Left lung (tissue), 14 donors: Measurements from ENCODE around the gene GLCCI1. TPM values are rescaled to one million over a fixed set of nuclear protein-coding genes. Genes with fewer than 3 reads are reported as not detected.

Experiments used
- ATAC-seq: fragments of 200-7000 bp; cut with Tn5 transposase; one replicate; pipeline ENCODE4 v1.9.1; 2020; ENCODE audit warnings: moderate library complexity
- DNase-seq, 4 donors: peaks; one replicate each; pipeline ENCODE4 v3.0.0-alpha.2; 2013 to 2020
- H3K27ac ChIP-seq, 2 donors: fragments of 200-600 bp; sonication (generic) in 1 of 2; one replicate each; pipeline versions ENCODE4 v1.5.0 to v1.8.0; 2020 to 2021
- H3K27me3 ChIP-seq, 2 donors: fragments of 200-600 bp; sonication (generic) in 1 of 2; one replicate each; pipeline versions ENCODE4 v1.5.0 to v1.8.0; 2020 to 2021
- H3K36me3 ChIP-seq, 2 donors: fragments of 200-600 bp; sonication (generic) in 1 of 2; one replicate each; pipeline versions ENCODE4 v1.5.0 to v1.8.0; 2020 to 2021
- H3K4me1 ChIP-seq, 2 donors: fragments of 200-600 bp; one replicate each; pipeline ENCODE4 v1.8.0; 2021
- H3K4me3 ChIP-seq, 2 donors: fragments of 200-600 bp; sonication (generic) in 1 of 2; one replicate each; pipeline versions ENCODE4 v1.5.0 to v1.8.0; 2020 to 2021; ENCODE audit warnings: mild to moderate bottlenecking in 1 of 2
- H3K9me3 ChIP-seq, 2 donors: fragments of 200-600 bp; sonication (generic) in 1 of 2; one replicate each; pipeline versions ENCODE4 v1.5.0 to v1.8.0; 2020 to 2021
- CTCF ChIP-seq, 2 donors: fragments of 200-600 bp; sonication (generic) in 1 of 2; IDR thresholded peaks; one replicate each; pipeline versions ENCODE4 v1.5.0 to v1.8.0; 2021; ENCODE audit warnings: antibody characterized with exemption in 2 of 2
- intact Hi-C, 2 donors: fragments of 100-400 bp; cut with DNase I; formaldehyde crosslinking; loops; one replicate each; pipeline versions ENCODE4 v1.11.2 to v1.14.2; 2022
- long read RNA-seq, 12 donors: library from polyadenylated mRNA in 2 of 12; unstranded in 2 of 12; transcript quantifications; one replicate each; pipeline ENCODE4 v2.0.0 and lab custom pipeline, GENCODE V29; 2019 to 2026
- polyA plus RNA-seq, 6 donors: library from polyadenylated mRNA; unstranded; fragments of 120-200 nt; gene quantifications; one replicate each; pipeline ENCODE4 v1.2.1, GENCODE V29; 2013; ENCODE audit not compliant: insufficient read length in 6 of 6
- total RNA-seq, 2 donors: library from RNA; stranded (reverse); fragmentation: NEBNext Ultra II Directional; extraction: Animal tissue kit (Norgen Biotek cat#: 25700); gene quantifications; one replicate each; pipeline ENCODE4 v1.2.1, GENCODE V29; 2021
- donor health status: DM: no; HTN: yes; CAD: no.
- donor health status: DM: no; HTN: no; CAD: no.

Gene GLCCI1
- total RNA-seq (10 to 100 TPM; 25.4 to 42.6 TPM), polyA plus RNA-seq (10 to 100 TPM; 31.3 to 45.2 (median 37.1) TPM)
- long read RNA-seq, donor 1, full-length matches to known transcripts: 4 of 4 reads
- long read RNA-seq, donor 1, partial matches to known transcripts: 0 of 4 reads
- long read RNA-seq, donor 1, other reads (novel, unspliced or antisense): 0 of 4 reads
- long read RNA-seq, donor 2, full-length matches to known transcripts: 2 of 2 reads
- long read RNA-seq, donor 2, partial matches to known transcripts: 0 of 2 reads
- long read RNA-seq, donor 2, other reads (novel, unspliced or antisense): 0 of 2 reads
- long read RNA-seq, donor 3, partial matches to known transcripts: 0 of 1 reads
- long read RNA-seq, donor 3, other reads (novel, unspliced or antisense): 0 of 1 reads
- long read RNA-seq, donor 4, partial matches to known transcripts: 0 of 3 reads
- long read RNA-seq, donor 4, other reads (novel, unspliced or antisense): 3 of 3 reads
- long read RNA-seq, donor 5: 0 reads
- long read RNA-seq, donor 6, full-length matches to known transcripts: 3 of 3 reads
- long read RNA-seq, donor 6, partial matches to known transcripts: 0 of 3 reads
- long read RNA-seq, donor 6, other reads (novel, unspliced or antisense): 0 of 3 reads
- long read RNA-seq, donor 7: 0 reads
- long read RNA-seq, donor 8: 0 reads
- long read RNA-seq, donor 9: 0 reads
- long read RNA-seq, donor 10, partial matches to known transcripts: 0 of 2 reads
- long read RNA-seq, donor 10, other reads (novel, unspliced or antisense): 2 of 2 reads
- long read RNA-seq, donor 11, partial matches to known transcripts: 0 of 2 reads
- long read RNA-seq, donor 11, other reads (novel, unspliced or antisense): 0 of 2 reads
- long read RNA-seq, donor 12: 0 reads

DNA sequence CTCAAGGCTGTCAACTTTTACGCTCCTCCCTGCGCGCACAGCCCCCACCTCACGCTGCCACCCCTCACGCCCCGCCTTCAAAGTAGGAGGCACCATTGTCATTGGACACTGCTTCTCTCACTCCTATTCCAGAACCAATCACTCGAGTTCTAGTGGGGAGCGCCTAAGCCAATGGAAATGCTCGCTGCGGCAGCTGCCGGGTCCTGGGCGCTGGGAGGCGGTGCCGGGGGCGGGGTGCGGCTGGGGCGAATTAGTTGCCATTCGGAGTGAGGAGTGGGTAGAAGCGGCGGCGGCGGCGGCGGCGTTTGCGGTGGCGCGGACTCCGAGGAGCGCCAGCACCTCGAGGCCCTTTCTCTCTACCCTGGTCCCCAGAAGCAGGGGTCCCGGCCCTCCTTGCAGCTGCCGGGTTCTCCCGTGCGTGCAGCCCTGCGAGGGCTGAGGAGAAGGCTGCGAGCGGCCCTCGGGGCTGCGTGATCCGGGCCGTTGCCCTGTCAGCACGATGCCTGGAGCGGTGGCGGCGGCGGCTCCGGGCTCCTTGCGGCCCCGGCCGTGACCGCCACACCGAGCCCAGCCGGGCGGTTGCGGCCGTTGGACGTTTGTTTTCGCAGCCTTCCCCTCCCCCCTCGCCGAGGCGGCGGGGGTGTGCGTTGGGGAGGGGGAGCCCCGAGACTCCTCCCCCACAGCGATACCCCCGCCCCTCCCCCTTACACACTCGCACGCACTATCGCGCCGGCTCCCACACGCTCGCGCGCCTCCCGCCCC is at the start of gene GLCCI1:
TSS of gene GLCCI1 (plus strand) at position 253 of the 762 bp plus-strand sequence. CDS start 555 bp downstream, outside the sequence.
- TF ChIP-seq CTCF (IDR thresholded peaks at IDR 0.05): no peak
- intact Hi-C loops: no loop called here
- peaks cover 0 to 31% of the 10 kb centered on the region in 2 donors for H3K4me1 ChIP-seq
- no peaks in the 10 kb centered on the region for H3K9me3 ChIP-seq
- ATAC-seq (peak; percentile 95), DNase-seq (peak; percentile 92 to 98 (median 97))
- H3K27me3 ChIP-seq: no peaks in the 10 kb centered on the region
- peak within 1 kb of the TSS; percentile 63 to 88 for H3K4me3 ChIP-seq
- H3K36me3 ChIP-seq: no peaks in the 10 kb centered on the region
- peak within 1 kb of the TSS; percentile 91 to 95 for H3K27ac ChIP-seq

DNA sequence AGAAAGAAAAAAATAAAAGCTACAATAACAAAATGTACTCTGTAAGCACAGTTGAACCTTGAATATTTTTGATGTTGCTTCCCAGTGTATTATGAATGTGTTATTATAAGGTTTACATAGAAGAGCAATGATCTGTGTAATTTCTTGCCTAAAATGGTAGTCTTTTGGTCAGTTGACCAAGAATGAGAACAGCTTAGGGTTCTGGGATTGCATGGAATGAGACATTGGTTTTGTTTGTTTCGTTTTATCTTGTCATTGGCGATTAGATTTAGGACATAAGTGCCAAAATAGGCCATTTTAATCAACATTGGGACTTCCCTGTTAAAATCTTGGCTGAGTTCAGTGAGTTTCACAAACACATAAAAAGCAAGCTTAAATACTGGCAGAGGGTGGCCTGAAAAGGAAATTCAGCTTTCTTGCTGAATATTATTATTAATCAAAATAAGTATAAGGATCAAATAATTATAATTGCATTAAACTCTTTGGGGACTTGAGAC is 49.1 kb upstream of the GLCCI1 start:
- no peaks in the 10 kb centered on the region for H3K36me3 ChIP-seq
- H3K9me3 ChIP-seq: no peaks in the 10 kb centered on the region
- H3K27me3 ChIP-seq: no peaks in the 10 kb centered on the region
- H3K4me3 ChIP-seq: no peak overlapping the region
- ATAC-seq (no peak), DNase-seq (no peak)
- no peak overlapping the region for H3K27ac ChIP-seq
- intact Hi-C loops: no loop called here
- TF ChIP-seq CTCF (IDR thresholded peaks at IDR 0.05): no peak
- no peaks in the 10 kb centered on the region for H3K4me1 ChIP-seq

GRCh38 chr7:7920056-7920455 is 48.5 kb upstream of the GLCCI1 start:
- Histone ChIP-seq H3K27ac (no peak overlapping the region), H3K4me1 (no peaks in the 10 kb centered on the region), H3K4me3 (no peak overlapping the region), H3K36me3 (no peaks in the 10 kb centered on the region), H3K9me3 (no peaks in the 10 kb centered on the region), H3K27me3 (no peaks in the 10 kb centered on the region)
- intact Hi-C loops: no loop called here
- no peak for TF ChIP-seq CTCF (IDR thresholded peaks at IDR 0.05)
- ATAC-seq (no peak), DNase-seq (no peak)

DNA sequence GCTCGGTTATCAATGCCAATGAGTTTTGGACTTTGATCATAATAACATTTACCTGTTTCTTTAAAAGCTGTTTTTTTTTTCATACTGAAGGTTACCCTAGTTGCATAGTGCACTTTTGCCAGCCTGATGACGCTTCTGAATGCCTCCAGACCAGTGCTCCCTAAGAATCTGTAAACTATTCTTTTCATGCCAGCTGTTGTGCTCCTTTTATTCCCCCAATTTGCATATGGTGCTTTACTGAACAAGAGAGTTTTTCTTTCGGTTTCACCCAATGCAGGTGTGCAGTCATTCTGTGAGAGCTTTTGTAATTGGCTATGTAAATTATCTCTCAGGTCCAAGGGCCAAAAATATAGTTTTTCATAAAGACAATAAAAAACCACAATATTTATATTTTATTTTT is 48.1 kb upstream of the GLCCI1 start:
- H3K4me3 ChIP-seq: no peak overlapping the region
- DNase-seq (no peak), ATAC-seq (peak; percentile 36)
- no peaks in the 10 kb centered on the region for H3K4me1 ChIP-seq
- intact Hi-C loops: no loop called here
- TF ChIP-seq CTCF (IDR thresholded peaks at IDR 0.05): no peak
- no peaks in the 10 kb centered on the region for H3K27me3 ChIP-seq
- H3K9me3 ChIP-seq: no peaks in the 10 kb centered on the region
- no peak overlapping the region for H3K27ac ChIP-seq
- H3K36me3 ChIP-seq: no peaks in the 10 kb centered on the region
